OCI-LY1 (cell line): ENCODE measurements around the gene FGF9.

Source experiments
- EZH2 ChIP-seq: fragments of 200-600 bp; sonication (generic), shearing (Covaris generic); IDR thresholded peaks from 2 replicates; pipeline ENCODE4 v1.8.0; 2017; ENCODE audit warnings: borderline replicate concordance, mixed run types, mild to moderate bottlenecking, antibody characterized with exemption, low read length, moderate library complexity, mixed read lengths
- TF ChIP-seq, protein P1 (sequence below): fragments of 200-600 bp; sonication (generic), shearing (Covaris generic); IDR thresholded peaks from 2 replicates; pipeline ENCODE4 v1.5.1; 2017; ENCODE audit warnings: mild to moderate bottlenecking, antibody characterized with exemption, low read length, moderate library complexity, mixed read lengths

DNA sequence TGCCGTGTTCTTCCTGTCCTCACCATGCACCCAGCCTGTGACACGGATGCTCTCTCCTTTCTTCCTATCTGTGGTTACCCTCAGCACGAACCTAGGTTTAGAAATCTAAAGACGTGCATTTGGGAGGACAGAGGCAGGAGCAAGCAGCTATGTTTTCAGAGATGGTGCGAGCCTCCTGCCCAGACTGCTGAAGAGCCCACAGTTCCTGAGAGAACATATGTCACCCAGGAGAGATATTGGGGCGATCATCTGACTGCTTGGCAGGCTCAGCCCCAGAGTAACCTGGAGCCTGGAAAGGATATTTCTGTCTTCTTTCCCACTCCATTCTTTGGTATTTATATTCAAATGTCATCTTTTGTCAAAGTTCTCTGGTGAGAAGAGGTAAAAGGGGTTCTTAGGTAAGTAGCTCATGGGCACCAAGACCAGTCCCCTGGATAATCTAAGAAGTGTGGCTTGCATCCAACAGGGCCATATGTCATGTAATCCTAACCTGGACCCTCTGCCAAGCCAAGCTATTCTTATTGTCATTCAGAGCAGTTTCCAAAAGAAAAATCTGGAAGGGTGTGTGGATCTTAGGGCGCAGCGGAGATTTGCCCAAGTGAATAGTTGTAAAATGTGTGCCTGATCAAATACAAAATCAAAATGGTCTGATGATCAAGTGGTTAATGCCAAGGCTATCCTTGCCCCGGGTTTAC, 59.5 kb downstream of the FGF9 start:
- TF ChIP-seq, protein P1, sequence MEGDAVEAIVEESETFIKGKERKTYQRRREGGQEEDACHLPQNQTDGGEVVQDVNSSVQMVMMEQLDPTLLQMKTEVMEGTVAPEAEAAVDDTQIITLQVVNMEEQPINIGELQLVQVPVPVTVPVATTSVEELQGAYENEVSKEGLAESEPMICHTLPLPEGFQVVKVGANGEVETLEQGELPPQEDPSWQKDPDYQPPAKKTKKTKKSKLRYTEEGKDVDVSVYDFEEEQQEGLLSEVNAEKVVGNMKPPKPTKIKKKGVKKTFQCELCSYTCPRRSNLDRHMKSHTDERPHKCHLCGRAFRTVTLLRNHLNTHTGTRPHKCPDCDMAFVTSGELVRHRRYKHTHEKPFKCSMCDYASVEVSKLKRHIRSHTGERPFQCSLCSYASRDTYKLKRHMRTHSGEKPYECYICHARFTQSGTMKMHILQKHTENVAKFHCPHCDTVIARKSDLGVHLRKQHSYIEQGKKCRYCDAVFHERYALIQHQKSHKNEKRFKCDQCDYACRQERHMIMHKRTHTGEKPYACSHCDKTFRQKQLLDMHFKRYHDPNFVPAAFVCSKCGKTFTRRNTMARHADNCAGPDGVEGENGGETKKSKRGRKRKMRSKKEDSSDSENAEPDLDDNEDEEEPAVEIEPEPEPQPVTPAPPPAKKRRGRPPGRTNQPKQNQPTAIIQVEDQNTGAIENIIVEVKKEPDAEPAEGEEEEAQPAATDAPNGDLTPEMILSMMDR: no peak
- no peak for TF ChIP-seq EZH2
